Gastrocnemius medialis (tissue), 4 donors: ENCODE results near the gene EXO1.

Experiments
- POLR2A ChIP-seq, 2 donors: fragments of 450-650 bp; IDR thresholded peaks; one replicate each; pipeline ENCODE4 v1.6.1; 2017; ENCODE audit warnings: antibody characterized with exemption in 2 of 2, mild to moderate bottlenecking in 2 of 2, moderate library complexity in 2 of 2
- TF ChIP-seq, protein P1 (sequence below), 5 experiments: fragments of 450-650 bp in 3 of 5; fragments of 200-600 bp in 2 of 5; sonication (generic) in 2 of 5; IDR thresholded peaks in 4 of 5; conservative IDR thresholded peaks in 1 of 5; 1 replicate in 4 of 5; 2 replicates in 1 of 5; pipeline ENCODE4 v1.5.1; 2016 to 2019; ENCODE audit warnings: antibody characterized with exemption in 5 of 5, mild to moderate bottlenecking in 3 of 5, moderate library complexity in 3 of 5

DNA sequence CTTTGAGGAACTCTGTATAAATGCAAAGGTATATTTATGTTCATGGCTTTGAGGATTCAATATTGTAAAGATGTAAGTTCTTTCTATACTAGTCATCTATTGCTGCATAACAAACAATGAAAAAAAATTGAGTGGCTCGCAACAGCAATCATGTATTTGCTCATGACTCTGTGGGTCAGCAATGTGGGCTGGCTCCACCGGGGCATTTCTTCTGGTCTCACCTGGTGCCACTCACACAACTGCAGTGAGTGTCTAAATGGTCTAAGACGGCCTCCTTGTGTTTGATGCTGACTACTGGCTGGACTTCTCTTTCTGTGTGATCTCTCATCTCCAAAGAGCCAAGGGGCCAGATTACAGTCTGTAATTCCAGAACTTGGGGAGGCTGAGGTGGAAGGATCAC lies 45.1 kb upstream of the EXO1 start:
- TF ChIP-seq, protein P1, sequence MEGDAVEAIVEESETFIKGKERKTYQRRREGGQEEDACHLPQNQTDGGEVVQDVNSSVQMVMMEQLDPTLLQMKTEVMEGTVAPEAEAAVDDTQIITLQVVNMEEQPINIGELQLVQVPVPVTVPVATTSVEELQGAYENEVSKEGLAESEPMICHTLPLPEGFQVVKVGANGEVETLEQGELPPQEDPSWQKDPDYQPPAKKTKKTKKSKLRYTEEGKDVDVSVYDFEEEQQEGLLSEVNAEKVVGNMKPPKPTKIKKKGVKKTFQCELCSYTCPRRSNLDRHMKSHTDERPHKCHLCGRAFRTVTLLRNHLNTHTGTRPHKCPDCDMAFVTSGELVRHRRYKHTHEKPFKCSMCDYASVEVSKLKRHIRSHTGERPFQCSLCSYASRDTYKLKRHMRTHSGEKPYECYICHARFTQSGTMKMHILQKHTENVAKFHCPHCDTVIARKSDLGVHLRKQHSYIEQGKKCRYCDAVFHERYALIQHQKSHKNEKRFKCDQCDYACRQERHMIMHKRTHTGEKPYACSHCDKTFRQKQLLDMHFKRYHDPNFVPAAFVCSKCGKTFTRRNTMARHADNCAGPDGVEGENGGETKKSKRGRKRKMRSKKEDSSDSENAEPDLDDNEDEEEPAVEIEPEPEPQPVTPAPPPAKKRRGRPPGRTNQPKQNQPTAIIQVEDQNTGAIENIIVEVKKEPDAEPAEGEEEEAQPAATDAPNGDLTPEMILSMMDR (IDR thresholded peaks at IDR 0.05 in 4 of 5, conservative IDR thresholded peaks at IDR 0.05 in 1 of 5): no peak
- TF ChIP-seq POLR2A (IDR thresholded peaks at IDR 0.05): no peak
